ENCODE results near the gene CACNA1B.

DNA sequence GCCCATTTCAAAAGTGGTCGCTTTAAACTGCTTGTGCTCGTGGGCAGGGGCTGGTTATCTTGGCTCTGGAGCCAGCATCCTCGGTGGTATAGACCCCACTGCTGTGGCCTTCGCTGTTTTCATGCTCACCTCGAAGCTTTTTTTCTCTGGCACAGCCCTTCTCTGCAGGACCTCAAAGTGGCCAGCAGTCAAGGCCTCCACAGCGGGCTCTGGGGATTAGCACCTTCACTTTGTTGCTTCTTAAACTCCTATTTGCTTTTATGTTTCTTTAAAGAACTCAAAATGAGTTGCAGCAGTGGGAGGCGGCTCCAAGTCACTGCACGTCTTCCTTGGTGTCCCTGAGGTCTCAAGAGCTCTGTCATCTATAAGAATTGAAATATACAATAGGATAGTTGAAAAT, 165.1 kb downstream of the CACNA1B start:
- TF ChIP-seq CTCF (IDR thresholded peaks at IDR 0.05) (no peak), POLR2AphosphoS5 (IDR thresholded peaks at IDR 0.05) (no peak), POLR2A (IDR thresholded peaks at IDR 0.05) (no peak)

Data from upper lobe of left lung (tissue), 4 donors.